PC-3 (cell line): ENCODE measurements around the gene BDKRB2.

ENCODE experiments used
- CTCF ChIP-seq: fragments of 300-600 bp; sonication (generic); conservative IDR thresholded peaks from 2 replicates; pipeline ENCODE4 v1.5.1; 2017; ENCODE audit warnings: antibody characterized with exemption, low read depth, mild to moderate bottlenecking, low read length
- EZH2 ChIP-seq: fragments of 300-600 bp; sonication (generic); IDR thresholded peaks from one replicate; pipeline ENCODE4 v1.6.1; 2017; ENCODE audit warnings: antibody characterized with exemption, mild to moderate bottlenecking, low read length; ENCODE audit not compliant: unreplicated experiment
- EZH2phosphoT487 ChIP-seq: fragments of 300-600 bp; sonication (generic); IDR thresholded peaks from 2 replicates; pipeline ENCODE4 v1.6.1; 2018; ENCODE audit warnings: mild to moderate bottlenecking, antibody characterized with exemption, low read length, borderline replicate concordance

- TF ChIP-seq CTCF (no peak), EZH2phosphoT487 (no peak), EZH2 (no peak)
Observed at GRCh38 chr14:96231056-96231455, 26.4 kb downstream of the BDKRB2 start.
